ENCODE measurements around the gene ISCA1.

- TF ChIP-seq POLR2A (IDR thresholded peaks at IDR 0.05) = no peak
- no peak for TF ChIP-seq POLR2AphosphoS5 (IDR thresholded peaks at IDR 0.05)
- no peak for TF ChIP-seq CTCF (IDR thresholded peaks at IDR 0.05)
Measured at GRCh38 chr9:86248746-86249145, 33.6 kb downstream of the ISCA1 start.
